ENCODE data around the gene OTOL1. TPM values are rescaled to one million over a fixed set of nuclear protein-coding genes. Genes with fewer than 3 reads are reported as not detected.

The OTOL1 gene
- polyA plus RNA-seq, 1 donor: not detected

DNA sequence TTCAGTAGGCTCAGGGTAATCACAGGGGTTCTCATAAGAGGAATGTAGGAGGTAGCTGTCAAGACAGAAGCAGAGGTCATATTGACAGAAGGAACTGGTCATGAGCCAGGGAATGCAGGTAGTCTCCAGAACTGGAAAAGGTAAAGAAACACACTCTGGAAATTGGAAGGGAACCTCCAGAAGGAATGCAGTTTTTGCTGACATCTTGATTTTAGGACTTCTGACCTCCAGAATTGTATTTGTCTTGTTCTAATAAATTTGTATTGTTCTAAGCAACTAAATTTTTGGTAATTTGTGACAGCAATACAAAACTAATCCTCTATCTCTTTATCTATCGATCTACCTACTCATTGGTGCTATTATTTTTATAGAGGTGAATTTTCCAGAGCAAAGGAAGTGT lies 49.2 kb downstream of the OTOL1 start:
- DNase-seq: no peak

DNA sequence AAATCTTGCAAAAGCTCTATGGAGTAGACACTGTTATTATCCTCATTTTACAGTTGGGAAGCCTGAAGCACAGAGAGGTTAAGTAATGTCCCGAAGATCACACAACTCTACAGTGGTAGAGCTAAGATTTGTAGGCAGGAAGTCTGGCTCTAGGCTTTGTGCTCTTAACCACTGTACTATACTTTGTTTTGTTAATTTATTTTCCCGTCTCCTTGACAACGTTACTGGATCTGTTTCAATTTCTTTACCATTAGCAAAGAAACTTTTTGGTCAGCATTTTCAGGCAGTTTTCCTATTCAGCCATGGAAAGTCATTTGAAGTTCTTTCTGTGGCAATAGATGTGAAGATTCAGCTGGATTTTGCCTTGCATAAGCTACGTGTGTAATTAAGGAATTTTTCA lies 51.7 kb downstream of the OTOL1 start:
- peak; percentile 64 for DNase-seq

DNA sequence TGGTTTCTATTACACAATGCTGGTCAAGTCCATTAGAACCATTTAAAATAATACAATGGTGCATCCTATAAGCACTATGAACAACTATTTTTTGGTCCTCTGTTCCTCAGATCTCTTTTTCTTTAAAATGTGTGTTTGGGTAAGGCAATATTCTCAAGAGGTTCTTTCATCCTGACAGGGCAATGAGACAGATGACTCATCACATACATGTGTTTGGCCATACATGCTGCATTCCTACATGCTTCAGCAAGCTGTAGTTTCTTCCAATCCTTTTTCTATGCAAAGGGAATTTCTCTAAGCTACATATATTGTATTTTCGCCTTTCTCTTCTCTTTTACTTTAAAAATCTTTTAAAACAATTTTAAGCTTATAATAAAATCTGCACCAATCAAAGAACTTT lies 52.7 kb downstream of the OTOL1 start:
- DNase-seq: peak; percentile 75

DNA sequence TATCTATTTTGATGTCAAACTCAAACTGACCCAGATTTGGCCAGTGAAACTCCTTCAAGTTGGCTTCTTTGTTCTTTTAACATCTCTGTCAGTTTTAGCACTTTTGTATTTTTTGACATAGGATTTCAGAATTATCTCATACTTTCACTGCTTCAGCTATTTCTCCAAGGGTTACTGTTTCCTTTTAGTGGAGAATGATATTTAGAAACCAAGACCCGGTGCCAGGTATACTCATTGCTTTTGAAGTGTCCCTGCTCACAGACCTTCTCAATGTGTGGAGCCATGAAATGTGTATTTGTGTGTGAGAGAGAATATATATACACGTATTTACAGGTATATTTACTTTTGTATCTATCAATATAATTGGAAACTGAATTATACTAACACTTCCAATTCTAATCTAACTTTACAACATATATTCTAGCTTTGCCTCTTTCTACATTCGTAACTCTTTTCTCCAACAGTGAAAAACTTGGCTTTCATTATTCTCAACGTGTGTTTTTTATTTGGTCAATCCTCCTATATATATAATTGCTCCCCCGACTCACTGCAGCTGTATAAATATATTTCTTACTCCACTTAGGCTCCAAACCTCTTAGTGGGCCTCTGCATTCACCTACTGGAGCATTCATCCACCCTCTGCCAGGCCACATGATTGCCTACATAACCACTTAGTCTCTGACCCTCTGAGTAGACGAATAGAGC lies 54.0 kb downstream of the OTOL1 start:
- DNase-seq: no peak

DNA sequence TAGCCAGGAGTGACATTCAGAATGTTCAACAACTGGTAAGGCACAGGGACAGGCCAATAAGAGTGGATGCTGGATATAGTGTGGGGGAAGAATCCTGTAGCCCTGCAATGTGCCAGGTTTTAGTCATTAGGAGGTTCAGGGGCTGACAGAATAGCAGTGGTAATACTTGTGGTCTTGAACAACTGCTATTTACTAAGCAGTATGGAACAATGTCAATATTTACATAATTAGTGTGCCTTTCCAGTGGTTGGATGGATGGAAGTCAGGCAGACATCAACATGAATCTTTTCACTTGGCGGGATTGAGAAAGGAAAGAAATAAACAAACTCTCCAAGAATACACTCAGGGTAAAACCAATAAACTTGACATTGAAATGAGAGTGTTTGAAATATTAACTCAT lies 55.1 kb downstream of the OTOL1 start:
- no peak for DNase-seq

DNA sequence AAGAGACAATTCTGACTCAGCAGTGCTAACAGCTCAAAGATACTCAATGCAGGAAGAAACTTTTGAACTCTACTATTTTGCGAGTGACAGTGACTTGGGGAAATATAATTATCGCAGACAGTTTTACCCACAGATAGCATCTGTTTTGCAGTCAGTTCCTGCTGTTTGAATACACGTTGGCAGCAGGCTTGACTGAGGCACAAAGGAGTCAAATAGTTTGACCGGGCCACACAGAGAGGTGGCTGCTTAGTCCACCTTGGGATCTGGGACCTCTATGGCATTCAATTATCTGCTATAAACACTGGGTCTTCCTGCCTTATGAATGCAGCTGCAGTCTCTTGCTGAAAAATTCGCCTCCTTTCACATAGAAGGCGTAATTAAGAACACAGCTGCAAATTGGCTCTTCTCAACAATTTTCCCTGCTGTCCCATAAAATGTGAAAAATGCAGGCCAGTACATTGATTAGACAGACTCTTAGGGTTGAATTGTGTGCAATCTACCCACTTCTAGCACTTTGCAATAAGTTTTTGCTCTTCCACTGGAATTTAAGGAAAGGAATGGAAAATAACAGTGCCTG lies 56.5 kb downstream of the OTOL1 start:
- no peak for DNase-seq

Other genes starting within 250 kb of the OTOL1 start
- 1.6 TPM for gene SPTSSB, start 125.3 kb upstream of the OTOL1 start, polyA plus RNA-seq (ENCODE audit: insufficient read length)